CD4-positive, alpha-beta T cell treated with Interleukin-2 at 100 ng/mL for 4 hours (primary cell): ENCODE data around the gene AFAP1L1.
"Not testable (repeated sequence)": the region's sequence is repeated elsewhere in the genome, so short reads cannot be mapped to it uniquely, and the experiment has no call there.

Experiments
- DNase-seq: peaks from one replicate; pipeline ENCODE4 v3.0.0-alpha.2; 2020; ENCODE audit warnings: low spot score

The AFAP1L1 gene

GRCh38 chr5:149374303-149374702 is 102.6 kb downstream of the AFAP1L1 start:
- DNase-seq = no peak

GRCh38 chr5:149374801-149375200 is 103.1 kb downstream of the AFAP1L1 start:
- DNase-seq = no peak

- no peak for DNase-seq
These were observed 103.8 kb downstream of the AFAP1L1 start for GRCh38 chr5:149375434-149375833.

DNA sequence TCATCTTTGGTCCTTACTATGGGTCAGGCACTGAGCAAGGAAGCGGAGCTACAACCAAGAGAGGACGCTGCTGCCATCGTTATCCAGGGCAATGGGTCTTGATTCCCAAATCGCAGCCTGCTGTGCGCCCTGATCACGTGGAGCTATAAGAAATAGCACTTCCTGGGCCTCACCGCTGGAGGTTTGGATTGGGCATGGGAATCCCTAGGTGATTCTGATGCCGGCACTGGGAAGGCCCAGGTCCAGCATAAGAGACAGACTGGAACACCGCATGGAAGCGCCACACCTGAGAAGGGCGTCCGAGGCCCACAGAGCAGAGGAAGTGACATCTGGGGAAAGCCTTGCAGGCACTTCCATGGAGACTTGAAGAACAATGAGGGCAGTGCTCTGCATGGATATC is 104.4 kb downstream of the AFAP1L1 start:
- DNase-seq = no peak

- DNase-seq = no peak
These were observed 105.2 kb downstream of the AFAP1L1 start for GRCh38 chr5:149376711-149377447.

DNA sequence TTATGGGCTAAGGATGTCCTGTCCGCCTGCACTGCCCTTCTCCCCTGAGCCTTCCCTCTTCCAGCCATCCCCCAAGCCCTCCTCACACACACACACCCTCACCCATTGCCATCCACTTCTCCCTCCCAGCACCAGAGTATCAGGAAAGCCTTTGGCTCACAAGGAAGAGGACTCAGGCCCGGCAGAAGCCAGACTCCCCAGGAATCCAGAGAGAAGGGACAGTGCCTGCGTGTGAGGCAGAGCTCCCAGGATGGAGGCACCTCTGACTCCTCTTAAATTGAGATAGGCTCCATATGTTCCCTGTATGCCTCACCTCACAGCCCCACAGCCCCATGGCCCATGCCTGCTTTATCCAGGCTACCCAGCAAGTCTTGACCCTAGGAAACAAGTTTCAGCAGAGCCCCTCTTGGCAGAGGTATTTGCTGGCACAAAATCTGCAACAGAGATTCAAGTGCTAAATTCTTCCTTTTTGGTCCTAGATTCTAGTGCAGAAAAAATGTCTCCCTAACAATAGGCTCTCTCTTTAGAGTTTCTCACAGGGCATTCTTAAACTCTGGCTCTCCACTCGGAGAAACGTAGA is 106.7 kb downstream of the AFAP1L1 start:
- no peak for DNase-seq

DNA sequence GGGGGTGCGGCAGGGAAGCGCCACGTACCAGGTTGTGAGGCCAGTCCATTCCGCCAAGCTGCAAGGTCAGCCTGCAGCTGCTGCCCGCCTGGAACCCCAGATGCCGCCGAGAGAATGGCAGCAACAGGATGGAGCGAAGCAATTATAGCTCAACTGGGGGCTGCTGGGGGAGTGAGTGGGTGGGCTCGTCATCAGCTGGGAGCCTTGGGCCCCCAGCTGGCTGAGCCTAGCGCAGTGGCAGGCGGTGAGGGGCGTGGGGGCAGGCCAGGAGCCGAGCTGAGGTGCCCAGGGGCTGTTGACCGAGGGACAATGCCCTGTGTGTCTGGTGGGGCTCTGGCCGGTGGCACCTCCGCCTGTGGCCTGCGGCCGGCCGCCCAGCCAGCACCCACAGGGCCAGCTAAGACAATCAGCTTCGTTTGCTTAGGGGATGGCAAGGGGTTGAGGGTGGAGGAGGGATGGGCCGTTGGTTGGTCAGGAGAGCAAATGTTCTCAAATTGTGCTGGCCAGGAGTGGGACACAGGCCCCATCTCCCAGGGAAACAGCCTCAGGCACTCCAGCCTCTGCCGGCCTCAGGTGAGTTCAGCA is 107.6 kb downstream of the AFAP1L1 start, which contains the start of gene IL17B:
Gene IL17B (minus strand): TSS at position 116 of the 585 bp plus-strand sequence. CDS start 67 bp downstream, at position 49.
- no peak for DNase-seq

DNA sequence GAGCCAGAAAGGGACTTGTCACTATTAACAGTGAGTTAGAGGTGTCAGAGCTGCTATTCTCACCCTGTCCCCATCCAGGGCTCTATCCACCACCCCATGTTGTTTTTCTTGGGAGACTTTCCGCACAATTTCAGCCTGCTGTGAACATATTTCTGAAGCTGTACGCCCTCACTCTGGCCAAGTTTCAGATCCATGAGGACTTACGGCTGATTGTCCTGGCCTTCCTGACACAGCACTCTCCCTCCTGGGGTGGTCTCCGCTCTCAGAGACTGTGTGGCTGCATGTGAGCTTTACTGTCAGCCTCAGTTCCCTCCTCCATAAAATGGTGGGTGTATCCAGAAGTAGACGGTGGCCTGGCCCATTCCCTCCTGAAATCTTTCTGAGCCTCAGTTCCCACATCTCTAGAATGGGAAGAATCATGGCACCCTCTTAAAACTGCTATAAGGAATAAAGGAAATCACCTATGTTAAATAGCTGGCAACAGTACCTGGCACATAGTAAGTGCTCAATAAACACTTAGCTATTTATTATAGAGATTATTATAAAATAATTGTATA is 108.2 kb downstream of the AFAP1L1 start:
- DNase-seq = no peak

- DNase-seq = no peak
These were observed 108.9 kb downstream of the AFAP1L1 start for GRCh38 chr5:149380466-149381121.

- DNase-seq = no peak
These were observed 109.8 kb downstream of the AFAP1L1 start for GRCh38 chr5:149381261-149381985.

- peak; percentile 68 for DNase-seq
These were observed 110.3 kb downstream of the AFAP1L1 start for GRCh38 chr5:149381986-149382338.

DNA sequence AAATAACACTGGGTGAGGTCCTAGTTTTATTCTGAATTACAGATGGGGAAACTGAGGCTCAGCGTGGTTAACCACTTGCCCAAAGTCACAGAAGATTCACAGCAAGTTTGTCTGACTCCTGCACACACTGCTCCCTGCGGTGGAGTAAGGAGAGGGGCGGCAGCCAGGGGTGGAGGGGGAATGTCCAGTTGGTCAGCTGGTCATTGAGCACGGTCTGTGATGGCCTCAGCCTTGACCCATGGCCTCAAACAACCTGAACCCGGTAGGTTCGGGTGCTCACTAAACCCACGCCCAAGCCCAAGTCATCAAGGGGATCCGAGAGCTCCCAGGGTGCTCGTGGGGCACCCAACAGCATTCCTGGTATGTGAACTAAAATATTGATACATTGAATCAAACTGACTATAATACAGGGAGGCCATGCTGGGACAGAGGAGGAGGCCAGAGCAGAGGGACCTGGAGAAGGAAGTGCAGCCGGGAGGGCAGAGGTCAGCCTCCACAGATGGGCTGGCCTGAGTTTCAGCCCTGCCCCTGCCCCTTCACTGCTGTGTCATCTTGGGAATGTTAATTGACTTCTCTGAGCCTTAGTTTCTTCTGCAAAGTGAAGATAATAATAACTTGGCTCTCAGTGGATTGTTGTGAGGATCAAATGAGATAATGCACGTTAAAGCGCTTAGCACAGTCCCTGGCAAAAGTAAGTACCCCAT is 111.0 kb downstream of the AFAP1L1 start:
- DNase-seq = no peak

DNA sequence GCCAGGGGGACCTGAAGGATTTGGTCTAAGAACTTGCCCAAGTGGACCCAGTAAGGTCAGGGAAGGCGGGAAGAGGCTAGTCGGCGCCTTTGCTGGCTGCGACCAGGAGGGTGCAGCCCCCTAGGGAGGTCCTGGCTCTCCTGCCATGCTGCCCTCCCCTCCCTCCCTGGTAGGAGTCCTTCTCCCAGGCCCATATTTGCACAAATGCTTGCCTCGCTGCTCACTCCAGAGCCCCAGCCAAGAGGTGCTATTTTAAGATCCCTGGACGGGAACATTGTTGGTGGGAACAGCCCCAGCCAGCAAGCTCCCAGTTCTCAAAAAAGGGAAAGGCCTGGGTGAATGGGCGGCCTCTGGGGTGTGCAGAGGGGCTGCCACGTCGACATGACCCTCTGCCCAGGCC is 111.7 kb downstream of the AFAP1L1 start:
- DNase-seq = no peak

DNA sequence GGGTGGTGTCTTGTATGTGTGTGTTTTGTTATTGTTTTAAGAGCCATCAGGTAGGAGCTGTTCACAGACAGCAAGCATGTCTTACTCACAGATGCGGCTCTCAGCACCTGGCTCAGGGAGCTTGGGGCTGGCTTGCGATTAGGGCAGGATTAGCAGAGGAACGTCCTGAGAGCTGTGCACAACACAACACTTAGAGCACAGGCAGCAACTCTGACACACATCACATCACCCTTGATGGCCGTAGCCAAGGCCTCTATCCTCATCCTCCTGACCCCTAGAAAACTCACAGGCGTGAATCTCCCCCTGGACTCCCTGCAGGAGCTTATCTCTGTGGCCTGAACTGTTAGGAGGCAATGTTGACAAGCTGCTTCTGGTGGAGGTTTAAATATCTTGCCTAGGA is 114.5 kb downstream of the AFAP1L1 start:
- no peak for DNase-seq

DNA sequence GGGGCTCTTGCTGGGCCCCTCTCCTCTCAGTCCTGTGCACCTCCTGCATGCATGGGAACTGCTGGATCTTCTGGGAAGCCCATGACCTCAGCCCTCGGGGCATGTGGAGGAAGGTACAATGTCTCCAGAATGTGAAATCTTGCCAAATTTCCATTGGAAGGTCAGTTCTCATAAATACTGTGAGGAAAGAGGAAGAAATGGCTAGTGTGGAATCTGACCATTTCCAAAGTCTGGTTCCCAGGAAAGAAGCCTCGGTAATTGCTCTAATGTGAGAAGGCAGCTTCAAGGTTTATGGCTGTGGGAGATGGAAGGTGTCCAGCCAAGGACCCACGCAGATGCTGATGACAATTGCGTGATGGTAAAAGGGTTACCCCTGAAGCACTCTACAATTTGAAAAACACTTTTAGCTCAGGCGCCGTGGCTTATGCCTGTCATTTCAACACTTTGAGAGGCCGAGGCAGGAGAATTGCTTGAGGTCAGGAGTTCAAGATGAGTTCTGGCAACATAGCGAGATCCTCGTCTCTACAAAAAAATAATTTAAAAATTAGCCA is 115.5 kb downstream of the AFAP1L1 start:
- DNase-seq = no peak

DNA sequence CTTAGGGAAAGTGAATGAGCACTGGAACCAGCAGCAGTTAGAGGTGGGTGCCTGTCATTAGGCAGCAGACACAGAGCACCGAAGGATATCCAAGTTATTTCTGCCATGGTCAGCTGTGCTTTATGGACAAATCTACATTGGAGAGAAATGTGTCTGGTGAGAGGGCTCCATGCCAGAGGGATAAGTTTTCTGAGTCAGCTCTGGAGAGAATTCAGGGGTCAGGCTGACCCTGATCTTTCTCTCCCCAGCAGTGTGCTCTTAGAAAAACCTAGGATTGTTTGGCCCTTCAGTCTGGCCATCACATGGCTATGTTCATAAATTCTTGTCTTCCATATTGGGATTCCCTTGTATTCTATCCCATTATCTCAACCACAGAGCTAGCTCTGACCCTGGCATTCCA is 116.3 kb downstream of the AFAP1L1 start:
- no peak for DNase-seq

DNA sequence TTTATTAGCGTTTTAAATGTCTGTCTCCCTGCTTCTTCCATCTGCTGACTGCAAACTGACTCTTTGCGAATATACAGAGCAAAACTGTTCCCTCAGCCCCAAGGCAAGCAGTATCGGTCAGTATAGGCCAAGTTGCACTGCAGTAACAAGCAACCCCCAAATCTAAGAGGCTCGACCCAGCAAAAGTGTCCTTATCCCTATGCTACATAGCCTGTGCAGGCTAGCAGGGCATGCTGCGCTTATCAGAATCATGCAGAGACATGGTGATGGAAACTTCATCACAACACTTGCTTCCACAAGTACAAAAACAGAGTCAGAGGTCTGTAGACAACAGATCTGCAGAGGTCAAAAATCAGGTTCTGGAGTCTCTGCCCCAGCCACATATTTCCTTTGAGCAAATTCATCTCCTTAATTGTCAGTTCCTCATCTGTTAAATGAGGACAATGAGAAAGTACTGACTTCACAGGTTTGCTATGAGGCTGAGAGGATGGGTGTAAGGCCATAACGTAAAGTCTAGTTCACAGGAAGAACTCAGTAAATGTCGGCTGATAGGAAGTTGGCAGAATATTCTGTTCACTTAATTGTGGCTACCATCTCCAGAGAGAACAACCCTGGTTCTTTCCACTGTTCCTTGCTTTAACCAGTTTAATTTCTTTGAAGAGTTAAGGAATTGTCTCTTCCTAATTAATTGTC is 117.0 kb downstream of the AFAP1L1 start:
- DNase-seq = no peak

DNA sequence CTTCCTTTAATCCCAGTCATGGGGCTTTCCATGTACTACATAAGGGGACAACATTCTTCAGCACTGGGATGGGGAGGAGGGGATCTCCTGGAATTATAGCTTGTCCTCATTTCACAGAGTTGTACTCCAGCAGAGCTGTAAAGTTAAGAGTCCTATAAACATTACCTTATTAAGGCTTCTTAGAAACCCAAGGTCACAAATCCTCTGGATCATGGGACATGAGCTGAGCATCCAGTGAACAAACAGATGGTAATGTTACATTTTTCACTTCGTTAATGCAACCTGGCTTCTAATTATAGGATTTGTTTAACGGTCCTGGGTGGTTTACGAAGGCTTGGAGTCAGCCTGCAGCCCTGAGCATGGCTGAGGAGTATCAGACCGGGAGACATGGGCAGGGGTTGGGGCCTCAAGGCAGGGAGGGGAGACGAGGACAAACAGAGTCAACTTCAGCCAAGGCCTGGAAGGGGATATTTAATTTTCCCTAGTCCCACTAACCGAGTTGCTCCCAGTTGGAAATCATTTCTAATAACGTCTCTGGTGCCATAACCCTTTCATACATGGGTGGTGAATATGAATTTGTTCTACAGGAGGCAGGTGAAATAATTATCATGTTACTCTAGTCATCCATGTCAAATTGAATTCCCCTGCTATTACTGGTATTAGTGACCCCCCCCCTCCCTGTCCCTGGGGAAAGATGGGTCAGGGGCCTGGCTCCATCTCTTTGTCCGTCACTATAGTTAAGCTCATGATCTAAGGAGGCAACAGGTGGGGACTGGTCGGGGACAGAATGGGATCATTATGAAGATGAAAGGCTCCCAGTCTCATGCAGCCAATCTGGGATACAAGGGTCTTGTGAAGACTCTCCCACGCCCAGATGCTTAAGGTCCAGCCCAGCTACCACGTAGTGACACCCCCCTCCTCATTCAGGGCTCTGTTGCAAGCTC is 118.2 kb downstream of the AFAP1L1 start:
- DNase-seq = no peak

GRCh38 chr5:149391076-149391475 is 119.4 kb downstream of the AFAP1L1 start:
- not testable (repeated sequence) for DNase-seq
